Activated naive CD4-positive, alpha-beta T cell treated with anti-CD3 and anti-CD28 coated beads, Interleukin-2, amount 10 ng/mL, durations not matched to agents 7 days and 5 days (primary cell): ENCODE results near the gene RNASEH2B.

Experiments used
- CTCF ChIA-PET: fragments of 350-600 bp; sonication (Branson Sonifier 250); formaldehyde crosslinking; loops from one replicate; lab custom pipeline; 2021; ENCODE audit warnings: antibody characterized with exemption; lab: Charles Lee
- DNase-seq: peaks from one replicate; pipeline ENCODE4 v3.0.0-alpha.2; 2020
- H3K27ac Mint-ChIP-seq: one replicate; pipeline ENCODE4 v1.8.0; 2021; ENCODE audit warnings: mild to moderate bottlenecking, moderate library complexity, mixed read lengths
- H3K27me3 Mint-ChIP-seq: one replicate; pipeline ENCODE4 v1.8.0; 2021; ENCODE audit warnings: mild to moderate bottlenecking, mixed read lengths
- H3K36me3 Mint-ChIP-seq: one replicate; pipeline ENCODE4 v1.8.0; 2021; ENCODE audit warnings: mixed read lengths
- H3K4me1 Mint-ChIP-seq: one replicate; pipeline ENCODE4 v1.8.0; 2021; ENCODE audit warnings: mixed read lengths
- H3K4me3 Mint-ChIP-seq: one replicate; pipeline ENCODE4 v1.8.0; 2021; ENCODE audit warnings: mild to moderate bottlenecking, moderate library complexity, mixed read lengths
- H3K9me3 Mint-ChIP-seq: one replicate; pipeline ENCODE4 v1.8.0; 2021; ENCODE audit warnings: mixed read lengths

Gene RNASEH2B

GRCh38 chr13:50914176-50914700 lies 4.6 kb downstream of the RNASEH2B start:
- no peak for DNase-seq
- no peak overlapping the region for H3K27ac Mint-ChIP-seq

GRCh38 chr13:50914848-50915247 lies 5.3 kb downstream of the RNASEH2B start:
- CTCF ChIA-PET, result interaction anchor here (0.7 to 1.4 kb wide), 7 partner anchors 21 to 831 kb away, joined by 3 to 8 read pairs (median 4); no protein-coding TSS in a partner anchor
- no peaks in the 10 kb centered on the region for H3K27me3 Mint-ChIP-seq
- H3K9me3 Mint-ChIP-seq, result no peaks in the 10 kb centered on the region
- H3K4me3 Mint-ChIP-seq, result no peak overlapping the region
- H3K27ac Mint-ChIP-seq, result peak overlapping the region; percentile 68
- DNase-seq, result no peak
- peaks cover 38% of the 10 kb centered on the region for H3K36me3 Mint-ChIP-seq
- peaks cover 75% of the 10 kb centered on the region for H3K4me1 Mint-ChIP-seq

More at GRCh38 chr13:50914176-50914700, 4.6 kb downstream of the RNASEH2B start:
- CTCF ChIA-PET, result interaction anchor here (0.5 to 3.8 kb wide), 8 partner anchors 21 to 930 kb away, joined by 3 to 33 read pairs (median 5); partner anchors contain the start of gene DLEU7
- Mint-ChIP-seq H3K27me3 (no peaks in the 10 kb centered on the region), H3K36me3 (peaks cover 33% of the 10 kb centered on the region), H3K4me3 (no peak overlapping the region), H3K9me3 (no peaks in the 10 kb centered on the region), H3K4me1 (peaks cover 72% of the 10 kb centered on the region)

- peak overlapping the region; percentile 24 for H3K27ac Mint-ChIP-seq
- H3K36me3 Mint-ChIP-seq, result peaks cover 41% of the 10 kb centered on the region
- peaks cover 3% of the 10 kb centered on the region for H3K9me3 Mint-ChIP-seq
- H3K4me3 Mint-ChIP-seq, result no peak overlapping the region
- CTCF ChIA-PET, result interaction anchor here (0.7 to 1.4 kb wide), 5 partner anchors 22 to 303 kb away, joined by 3 to 8 read pairs (median 6); no protein-coding TSS in a partner anchor
- H3K4me1 Mint-ChIP-seq, result peaks cover 75% of the 10 kb centered on the region
- DNase-seq, result peak; percentile 39
- H3K27me3 Mint-ChIP-seq, result no peaks in the 10 kb centered on the region
Observed at GRCh38 chr13:50915565-50915964, 6.0 kb downstream of the RNASEH2B start.

GRCh38 chr13:50916701-50917184 lies 7.2 kb downstream of the RNASEH2B start:
- Mint-ChIP-seq H3K4me1 (peaks cover 69% of the 10 kb centered on the region), H3K27ac (peak overlapping the region; percentile 90), H3K9me3 (peaks cover 9% of the 10 kb centered on the region), H3K36me3 (peaks cover 45% of the 10 kb centered on the region), H3K27me3 (no peaks in the 10 kb centered on the region), H3K4me3 (no peak overlapping the region)
- CTCF ChIA-PET, result interaction anchor here (0.7 kb wide), 1 partner anchor 142 kb away, joined by 3 read pairs; no protein-coding TSS in a partner anchor
- no peak for DNase-seq

- no peak for DNase-seq
- CTCF ChIA-PET, result no interaction called here
- Mint-ChIP-seq H3K4me1 (peaks cover 60% of the 10 kb centered on the region), H3K27me3 (no peaks in the 10 kb centered on the region), H3K27ac (peak overlapping the region; percentile 90), H3K4me3 (no peak overlapping the region), H3K36me3 (peaks cover 50% of the 10 kb centered on the region), H3K9me3 (peaks cover 17% of the 10 kb centered on the region)
Observed at GRCh38 chr13:50917572-50917971, 8.0 kb downstream of the RNASEH2B start.

GRCh38 chr13:50918567-50918966 lies 9.0 kb downstream of the RNASEH2B start:
- H3K27me3 Mint-ChIP-seq, result no peaks in the 10 kb centered on the region
- H3K9me3 Mint-ChIP-seq, result peaks cover 27% of the 10 kb centered on the region
- peaks cover 51% of the 10 kb centered on the region for H3K4me1 Mint-ChIP-seq
- CTCF ChIA-PET, result interaction anchor here (1.1 kb wide), 1 partner anchor 14 kb away, joined by 3 read pairs; no protein-coding TSS in a partner anchor
- H3K27ac Mint-ChIP-seq, result no peak overlapping the region
- no peak for DNase-seq
- peaks cover 60% of the 10 kb centered on the region for H3K36me3 Mint-ChIP-seq
- no peak overlapping the region for H3K4me3 Mint-ChIP-seq

GRCh38 chr13:50919277-50919676 lies 9.7 kb downstream of the RNASEH2B start:
- Mint-ChIP-seq H3K9me3 (peaks cover 33% of the 10 kb centered on the region), H3K4me1 (peaks cover 46% of the 10 kb centered on the region), H3K36me3 (peaks cover 64% of the 10 kb centered on the region), H3K27ac (no peak overlapping the region), H3K27me3 (no peaks in the 10 kb centered on the region), H3K4me3 (no peak overlapping the region)
- CTCF ChIA-PET, result interaction anchor here (1.1 kb wide), 1 partner anchor 13 kb away, joined by 3 read pairs; no protein-coding TSS in a partner anchor
- no peak for DNase-seq

- no peak overlapping the region for H3K27ac Mint-ChIP-seq
- peaks cover 42% of the 10 kb centered on the region for H3K9me3 Mint-ChIP-seq
- peaks cover 25% of the 10 kb centered on the region for H3K4me1 Mint-ChIP-seq
- H3K36me3 Mint-ChIP-seq, result peaks cover 67% of the 10 kb centered on the region
- H3K4me3 Mint-ChIP-seq, result no peak overlapping the region
- no peak for DNase-seq
- CTCF ChIA-PET, result interaction anchor here (0.5 to 1.9 kb wide), 2 partner anchors 9 to 109 kb away, joined by 3 to 4 read pairs; no protein-coding TSS in a partner anchor
- H3K27me3 Mint-ChIP-seq, result no peaks in the 10 kb centered on the region
Observed at GRCh38 chr13:50921706-50922105, 12.1 kb downstream of the RNASEH2B start.

- CTCF ChIA-PET, result interaction anchor here (1.9 kb wide), 1 partner anchor 11 kb away, joined by 4 read pairs; no protein-coding TSS in a partner anchor
- H3K4me3 Mint-ChIP-seq, result no peak overlapping the region
- peaks cover 68% of the 10 kb centered on the region for H3K36me3 Mint-ChIP-seq
- H3K27me3 Mint-ChIP-seq, result no peaks in the 10 kb centered on the region
- no peak overlapping the region for H3K27ac Mint-ChIP-seq
- H3K4me1 Mint-ChIP-seq, result peaks cover 15% of the 10 kb centered on the region
- H3K9me3 Mint-ChIP-seq, result peaks cover 42% of the 10 kb centered on the region
- DNase-seq, result no peak
Observed at GRCh38 chr13:50923272-50923671, 13.7 kb downstream of the RNASEH2B start.

- peaks cover 63% of the 10 kb centered on the region for H3K36me3 Mint-ChIP-seq
- peaks cover 11% of the 10 kb centered on the region for H3K4me1 Mint-ChIP-seq
- DNase-seq, result no peak
- no peak overlapping the region for H3K27ac Mint-ChIP-seq
- H3K27me3 Mint-ChIP-seq, result no peaks in the 10 kb centered on the region
- H3K4me3 Mint-ChIP-seq, result no peak overlapping the region
- CTCF ChIA-PET, result no interaction called here
- peaks cover 42% of the 10 kb centered on the region for H3K9me3 Mint-ChIP-seq
Observed at GRCh38 chr13:50924025-50924424, 14.4 kb downstream of the RNASEH2B start.

- H3K36me3 Mint-ChIP-seq, result peaks cover 62% of the 10 kb centered on the region
- no peaks in the 10 kb centered on the region for H3K27me3 Mint-ChIP-seq
- H3K4me1 Mint-ChIP-seq, result peaks cover 12% of the 10 kb centered on the region
- DNase-seq, result no peak
- CTCF ChIA-PET, result no interaction called here
- no peak overlapping the region for H3K4me3 Mint-ChIP-seq
- peaks cover 24% of the 10 kb centered on the region for H3K9me3 Mint-ChIP-seq
- H3K27ac Mint-ChIP-seq, result no peak overlapping the region
Observed at GRCh38 chr13:50927701-50928100, 18.1 kb downstream of the RNASEH2B start.

- Mint-ChIP-seq H3K9me3 (peaks cover 20% of the 10 kb centered on the region), H3K4me3 (no peak overlapping the region), H3K27me3 (no peaks in the 10 kb centered on the region), H3K4me1 (peaks cover 12% of the 10 kb centered on the region), H3K36me3 (peaks cover 62% of the 10 kb centered on the region), H3K27ac (no peak overlapping the region)
- CTCF ChIA-PET, result no interaction called here
- no peak for DNase-seq
Observed at GRCh38 chr13:50928102-50928501, 18.5 kb downstream of the RNASEH2B start.

GRCh38 chr13:50928659-50929462 lies 19.3 kb downstream of the RNASEH2B start:
- Mint-ChIP-seq H3K4me3 (no peak overlapping the region), H3K27ac (no peak overlapping the region), H3K4me1 (peaks cover 12% of the 10 kb centered on the region), H3K36me3 (peaks cover 57% of the 10 kb centered on the region), H3K27me3 (no peaks in the 10 kb centered on the region), H3K9me3 (peaks cover 12% of the 10 kb centered on the region)
- DNase-seq, result no peak
- CTCF ChIA-PET, result no interaction called here

- no peaks in the 10 kb centered on the region for H3K9me3 Mint-ChIP-seq
- DNase-seq, result no peak
- peaks cover 70% of the 10 kb centered on the region for H3K36me3 Mint-ChIP-seq
- CTCF ChIA-PET, result interaction anchor here (1.1 to 1.6 kb wide), 2 partner anchors 13 to 20 kb away, joined by 3 to 5 read pairs; no protein-coding TSS in a partner anchor
- no peaks in the 10 kb centered on the region for H3K27me3 Mint-ChIP-seq
- peaks cover 10% of the 10 kb centered on the region for H3K4me1 Mint-ChIP-seq
- no peak overlapping the region for H3K4me3 Mint-ChIP-seq
- H3K27ac Mint-ChIP-seq, result no peak overlapping the region
Observed at GRCh38 chr13:50932091-50932490, 22.5 kb downstream of the RNASEH2B start.
